ENCODE measurements around the gene BBIP1.

The BBIP1 gene

GRCh38 chr10:110852947-110853346, 66.0 kb downstream of the BBIP1 start:
- Histone ChIP-seq H3K9me3 (ENCODE audit: control insufficient read depth, low read length) (no peaks in the 10 kb centered on the region), H3K4me1 (ENCODE audit: control insufficient read depth, insufficient read depth, low read length) (peaks cover 33% of the 10 kb centered on the region), H3K4me3 (ENCODE audit: low read length) (no peak overlapping the region), H3K9ac (ENCODE audit: low read length) (no peak overlapping the region), H3K36me3 (ENCODE audit: control insufficient read depth, insufficient read depth, low read length) (no peaks in the 10 kb centered on the region), H3K27me3 (ENCODE audit: control insufficient read depth, insufficient read depth, low read length) (no peaks in the 10 kb centered on the region)

GRCh38 chr10:110852255-110852896, 66.6 kb downstream of the BBIP1 start:
- no peaks in the 10 kb centered on the region for H3K27me3 ChIP-seq (ENCODE audit: control insufficient read depth, insufficient read depth, low read length)
- no peak overlapping the region for H3K4me3 ChIP-seq (ENCODE audit: low read length)
- no peak overlapping the region for H3K9ac ChIP-seq (ENCODE audit: low read length)
- no peaks in the 10 kb centered on the region for H3K36me3 ChIP-seq (ENCODE audit: control insufficient read depth, insufficient read depth, low read length)
- H3K4me1 ChIP-seq (ENCODE audit: control insufficient read depth, insufficient read depth, low read length): peaks cover 29% of the 10 kb centered on the region
- H3K9me3 ChIP-seq (ENCODE audit: control insufficient read depth, low read length): no peaks in the 10 kb centered on the region

GRCh38 chr10:110851020-110851612, 67.9 kb downstream of the BBIP1 start:
- H3K9me3 ChIP-seq (ENCODE audit: control insufficient read depth, low read length): no peaks in the 10 kb centered on the region
- no peaks in the 10 kb centered on the region for H3K27me3 ChIP-seq (ENCODE audit: control insufficient read depth, insufficient read depth, low read length)
- H3K4me3 ChIP-seq (ENCODE audit: low read length): no peak overlapping the region
- peaks cover 39% of the 10 kb centered on the region for H3K4me1 ChIP-seq (ENCODE audit: control insufficient read depth, insufficient read depth, low read length)
- H3K36me3 ChIP-seq (ENCODE audit: control insufficient read depth, insufficient read depth, low read length): no peaks in the 10 kb centered on the region
- H3K9ac ChIP-seq (ENCODE audit: low read length): no peak overlapping the region

GRCh38 chr10:110850099-110850498, 68.9 kb downstream of the BBIP1 start:
- H3K9ac ChIP-seq (ENCODE audit: low read length): no peak overlapping the region
- no peaks in the 10 kb centered on the region for H3K27me3 ChIP-seq (ENCODE audit: control insufficient read depth, insufficient read depth, low read length)
- H3K9me3 ChIP-seq (ENCODE audit: control insufficient read depth, low read length): no peaks in the 10 kb centered on the region
- H3K36me3 ChIP-seq (ENCODE audit: control insufficient read depth, insufficient read depth, low read length): no peaks in the 10 kb centered on the region
- no peak overlapping the region for H3K4me3 ChIP-seq (ENCODE audit: low read length)
- H3K4me1 ChIP-seq (ENCODE audit: control insufficient read depth, insufficient read depth, low read length): peaks cover 45% of the 10 kb centered on the region
